Common myeloid progenitor, CD34-positive (primary cell): Measurements from ENCODE around the gene DDN. TPM values are rescaled to one million over a fixed set of nuclear protein-coding genes. Genes with fewer than 3 reads are reported as not detected.

Experiments used
- CTCF ChIA-PET: fragments of 350-600 bp; sonication (Branson Sonifier 250); formaldehyde crosslinking; loops from one replicate; lab custom pipeline; 2021; ENCODE audit warnings: antibody characterized with exemption; lab: Charles Lee
- POLR2A ChIA-PET: fragments of 350-600 bp; sonication (Branson Sonifier 250); formaldehyde crosslinking; loops from one replicate; lab custom pipeline; 2021; ENCODE audit warnings: antibody characterized with exemption; lab: Charles Lee
- DNase-seq, 3 donors: peaks; one replicate each; pipeline versions ENCODE4 v3.0.0 to v3.0.0-alpha.2; 2013
- H3K27ac ChIP-seq, 2 experiments: 1 replicate in 1 of 2; 2 replicates in 1 of 2; pipeline ENCODE4 v1.7.0; 2013; ENCODE audit warnings: inconsistent platforms in 2 of 2, low read length in 2 of 2, mild to moderate bottlenecking in 2 of 2, low read depth in 1 of 2, moderate library complexity in 1 of 2; ENCODE audit not compliant: severe bottlenecking in 2 of 2, insufficient read depth in 1 of 2, poor library complexity in 1 of 2
- H3K27me3 ChIP-seq, 5 experiments: replicated peaks in 2 of 5; 1 replicate in 3 of 5; 2 replicates in 2 of 5; pipeline versions ENCODE4 v1.6.1 to v1.7.0; 2013; ENCODE audit warnings: low read length in 4 of 5, mild to moderate bottlenecking in 2 of 5, moderate library complexity in 2 of 5, inconsistent platforms in 1 of 5; ENCODE audit not compliant: insufficient read depth in 5 of 5, control insufficient read depth in 4 of 5
- H3K36me3 ChIP-seq, 4 experiments: 1 replicate in 2 of 4; 2 replicates in 2 of 4; pipeline versions ENCODE4 v1.6.1 to v1.7.0; 2013; ENCODE audit warnings: low read length in 3 of 4, control low read depth in 1 of 4, mild to moderate bottlenecking in 1 of 4; ENCODE audit not compliant: control insufficient read depth in 4 of 4, insufficient read depth in 4 of 4
- H3K4me1 ChIP-seq, 4 experiments: 1 replicate in 3 of 4; 2 replicates in 1 of 4; pipeline versions ENCODE4 v1.6.1 to v1.7.1; 2013; ENCODE audit warnings: low read length in 3 of 4, mild to moderate bottlenecking in 3 of 4, control low read depth in 1 of 4, inconsistent platforms in 1 of 4, moderate library complexity in 1 of 4; ENCODE audit not compliant: control insufficient read depth in 4 of 4, insufficient read depth in 4 of 4; ENCODE audit errors: control extremely low read depth in 1 of 4
- H3K4me3 ChIP-seq, 7 experiments: 1 replicate in 4 of 7; 2 replicates in 3 of 7; pipeline versions ENCODE4 v1.5.1 to v1.7.0; 2013; ENCODE audit warnings: mild to moderate bottlenecking in 7 of 7, low read length in 6 of 7, moderate library complexity in 6 of 7, inconsistent platforms in 2 of 7, low read depth in 2 of 7, control low read depth in 1 of 7; ENCODE audit not compliant: insufficient read depth in 4 of 7, control insufficient read depth in 1 of 7; ENCODE audit errors: extremely low read depth in 1 of 7
- H3K9me3 ChIP-seq, 5 experiments: 1 replicate in 4 of 5; 2 replicates in 1 of 5; pipeline versions ENCODE4 v1.6.1 to v1.7.1; 2013; ENCODE audit warnings: low read length in 4 of 5, mild to moderate bottlenecking in 2 of 5, inconsistent platforms in 1 of 5, low read depth in 1 of 5, moderate library complexity in 1 of 5; ENCODE audit not compliant: control insufficient read depth in 4 of 5, insufficient read depth in 2 of 5; ENCODE audit errors: control extremely low read depth in 1 of 5
- WGBS: methylation state at CpG from one replicate; pipeline ENCODE4 v1.1.5; 2013; ENCODE audit not compliant: insufficient coverage; 5-methylcytosine and 5-hydroxymethylcytosine counted together
- polyA plus RNA-seq: library from polyadenylated mRNA; unstranded; fragments of 120-200 nt; gene quantifications from one replicate; pipeline ENCODE4 v1.2.1, GENCODE V29; 2013

The DDN gene
- polyA plus RNA-seq: 0.49 TPM

GRCh38 chr12:48999371-49000131 lies at the start of gene DDN:
Gene DDN, minus strand, starts transcription at chr12:48999375. Its CDS starts 88 bp downstream, at chr12:48999287.
- CTCF ChIA-PET: interaction anchor here (0.9 to 75.7 kb wide), 10 partner anchors 10 to 109 kb away, joined by 3 to 1637 read pairs (median 28); partner anchors contain the start of genes ARF3, FKBP11, PRKAG1 and WNT1
- WGBS: 5% methylated on average over 27 of the region's 30 CpGs
- POLR2A ChIA-PET: interaction anchor here (1.1 to 7.7 kb wide), 2 partner anchors 15 to 19 kb away, joined by 3 to 104 read pairs; partner anchors contain the start of gene PRKAG1
- Histone ChIP-seq H3K27ac (no peak within 1 kb of the TSS), H3K4me3 (peak within 1 kb of the TSS; percentile 12 to 74 (median 57)), H3K36me3 (peaks cover 7 to 36% (median 25%) of the 10 kb centered on the region in 4 experiments), H3K9me3 (no peaks in the 10 kb centered on the region), H3K4me1 (peaks cover 2 to 44% (median 39%) of the 10 kb centered on the region in 4 experiments), H3K27me3 (peaks cover 0 to 68% (median 19%) of the 10 kb centered on the region in 5 experiments)
- DNase-seq: peak in 2 of 3 donors; percentile 77 to 80

GRCh38 chr12:49048953-49049352 lies 49.8 kb upstream of the DDN start:
- DNase-seq: no peak

GRCh38 chr12:49046129-49046895 lies 47.1 kb upstream of the DDN start:
- peaks cover 32 to 96% (median 85%) of the 10 kb centered on the region in 4 experiments for H3K36me3 ChIP-seq
- 100% methylated on average over 7 of the region's 12 CpGs for WGBS
- no peak overlapping the region for H3K4me3 ChIP-seq
- CTCF ChIA-PET: interaction anchor here (0.8 to 8.1 kb wide), 10 partner anchors 9 to 58 kb away, joined by 3 to 121 read pairs (median 14); partner anchors contain the start of gene DDN
- no peak for DNase-seq
- no peaks in the 10 kb centered on the region for H3K9me3 ChIP-seq
- POLR2A ChIA-PET: interaction anchor here (0.6 to 0.9 kb wide), 2 partner anchors 22 to 27 kb away, joined by 3 to 4 read pairs; no protein-coding TSS in a partner anchor
- no peak overlapping the region for H3K27ac ChIP-seq
- no peaks in the 10 kb centered on the region for H3K4me1 ChIP-seq
- H3K27me3 ChIP-seq: no peaks in the 10 kb centered on the region

More at GRCh38 chr12:49048953-49049352, 49.8 kb upstream of the DDN start:
- Histone ChIP-seq H3K36me3 (peaks cover 25 to 96% (median 87%) of the 10 kb centered on the region in 4 experiments), H3K9me3 (no peaks in the 10 kb centered on the region), H3K27ac (no peak overlapping the region), H3K4me1 (no peaks in the 10 kb centered on the region), H3K27me3 (no peaks in the 10 kb centered on the region), H3K4me3 (no peak overlapping the region)
- ChIA-PET CTCF (interaction anchor here (1.1 to 8.1 kb wide), 6 partner anchors 9 to 52 kb away, joined by 3 to 121 read pairs (median 10); no protein-coding TSS in a partner anchor), POLR2A (interaction anchor here (0.9 kb wide), 1 partner anchor 50 kb away, joined by 3 read pairs; no protein-coding TSS in a partner anchor)
- 93% methylated on average over 10 of the region's 10 CpGs for WGBS

- ChIA-PET CTCF (interaction anchor here (0.8 to 8.1 kb wide), 10 partner anchors 11 to 72 kb away, joined by 3 to 121 read pairs (median 17); partner anchors contain the start of genes PRKAG1 and RHEBL1), POLR2A (no interaction called here)
- Histone ChIP-seq H3K27me3 (no peaks in the 10 kb centered on the region), H3K36me3 (peaks cover 29 to 96% (median 88%) of the 10 kb centered on the region in 4 experiments), H3K27ac (no peak overlapping the region), H3K9me3 (no peaks in the 10 kb centered on the region), H3K4me3 (no peak overlapping the region), H3K4me1 (no peaks in the 10 kb centered on the region)
- 97% methylated on average over 12 of the region's 12 CpGs for WGBS
- no peak for DNase-seq
Observed at GRCh38 chr12:49044660-49045059, 45.5 kb upstream of the DDN start.

GRCh38 chr12:49043856-49044258 lies 44.7 kb upstream of the DDN start:
- H3K4me1 ChIP-seq: no peaks in the 10 kb centered on the region
- no peak overlapping the region for H3K4me3 ChIP-seq
- POLR2A ChIA-PET: interaction anchor here (1.1 kb wide), 1 partner anchor 47 kb away, joined by 6 read pairs; no protein-coding TSS in a partner anchor
- peaks cover 23 to 96% (median 88%) of the 10 kb centered on the region in 4 experiments for H3K36me3 ChIP-seq
- CTCF ChIA-PET: interaction anchor here (0.7 to 8.1 kb wide), 16 partner anchors 9 to 71 kb away, joined by 3 to 121 read pairs (median 8); partner anchors contain the start of genes KMT2D, PRKAG1 and RHEBL1
- H3K27me3 ChIP-seq: no peaks in the 10 kb centered on the region
- H3K27ac ChIP-seq: no peak overlapping the region
- H3K9me3 ChIP-seq: no peaks in the 10 kb centered on the region
- peak; percentile 64 to 84 (median 79) for DNase-seq
- WGBS: 64% methylated on average over 10 of the region's 11 CpGs

GRCh38 chr12:49043241-49043640 lies 44.1 kb upstream of the DDN start:
- H3K36me3 ChIP-seq: peaks cover 18 to 96% (median 87%) of the 10 kb centered on the region in 4 experiments
- 100% methylated on average over 1 of the region's 4 CpGs for WGBS
- no peaks in the 10 kb centered on the region for H3K27me3 ChIP-seq
- POLR2A ChIA-PET: interaction anchor here (1.1 kb wide), 1 partner anchor 46 kb away, joined by 6 read pairs; no protein-coding TSS in a partner anchor
- H3K4me1 ChIP-seq: no peaks in the 10 kb centered on the region
- H3K4me3 ChIP-seq: no peak overlapping the region
- CTCF ChIA-PET: interaction anchor here (0.6 to 8.1 kb wide), 16 partner anchors 9 to 143 kb away, joined by 3 to 121 read pairs (median 8); partner anchors contain the start of genes KMT2D, PRKAG1 and WNT1
- H3K27ac ChIP-seq: no peak overlapping the region
- H3K9me3 ChIP-seq: no peaks in the 10 kb centered on the region
- DNase-seq: no peak
